ENCODE measurements around the gene RPRD1B.

DNA sequence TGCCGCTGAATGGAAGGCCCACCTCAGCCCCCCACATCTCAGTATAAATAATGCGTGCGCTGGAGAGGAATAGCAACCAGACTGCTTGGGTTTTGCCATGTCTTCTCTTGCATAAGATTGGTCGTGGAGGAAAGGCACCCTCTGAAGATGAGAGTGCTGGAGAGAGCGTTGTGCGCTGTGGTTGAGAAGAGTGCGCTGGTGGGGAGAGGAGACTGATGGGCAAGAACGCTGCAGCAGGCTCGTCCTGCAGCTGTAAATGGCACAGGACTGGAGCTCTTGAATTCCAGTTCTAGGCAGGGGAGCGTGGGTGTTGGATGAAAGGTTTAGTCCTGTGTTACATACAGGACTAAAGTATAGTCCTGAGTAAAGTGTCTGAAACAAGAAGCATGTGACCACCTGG lies 51.5 kb downstream of the RPRD1B start:
- TF ChIP-seq, protein P1, sequence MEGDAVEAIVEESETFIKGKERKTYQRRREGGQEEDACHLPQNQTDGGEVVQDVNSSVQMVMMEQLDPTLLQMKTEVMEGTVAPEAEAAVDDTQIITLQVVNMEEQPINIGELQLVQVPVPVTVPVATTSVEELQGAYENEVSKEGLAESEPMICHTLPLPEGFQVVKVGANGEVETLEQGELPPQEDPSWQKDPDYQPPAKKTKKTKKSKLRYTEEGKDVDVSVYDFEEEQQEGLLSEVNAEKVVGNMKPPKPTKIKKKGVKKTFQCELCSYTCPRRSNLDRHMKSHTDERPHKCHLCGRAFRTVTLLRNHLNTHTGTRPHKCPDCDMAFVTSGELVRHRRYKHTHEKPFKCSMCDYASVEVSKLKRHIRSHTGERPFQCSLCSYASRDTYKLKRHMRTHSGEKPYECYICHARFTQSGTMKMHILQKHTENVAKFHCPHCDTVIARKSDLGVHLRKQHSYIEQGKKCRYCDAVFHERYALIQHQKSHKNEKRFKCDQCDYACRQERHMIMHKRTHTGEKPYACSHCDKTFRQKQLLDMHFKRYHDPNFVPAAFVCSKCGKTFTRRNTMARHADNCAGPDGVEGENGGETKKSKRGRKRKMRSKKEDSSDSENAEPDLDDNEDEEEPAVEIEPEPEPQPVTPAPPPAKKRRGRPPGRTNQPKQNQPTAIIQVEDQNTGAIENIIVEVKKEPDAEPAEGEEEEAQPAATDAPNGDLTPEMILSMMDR (IDR thresholded peaks at IDR 0.05), result no peak
- TF ChIP-seq POLR2A (IDR thresholded peaks at IDR 0.05), result no peak

All from esophagus squamous epithelium (tissue), 4 donors.